GM18498 (cell line): ENCODE results near the gene CLEC19A.
"Not testable (repeated sequence)": the region's sequence is repeated elsewhere in the genome, so short reads cannot be mapped to it uniquely, and the experiment has no call there.

Experiments
- ATAC-seq: cut with Tn5 transposase; IDR thresholded peaks from one replicate; pipeline ENCODE4 v1.9.1; 2021; ENCODE audit warnings: mild to moderate bottlenecking, moderate library complexity; ENCODE audit not compliant: unreplicated experiment

CLEC19A gene

GRCh38 chr16:19321186-19321585, 35.7 kb downstream of the CLEC19A start:
- ATAC-seq: not testable (repeated sequence)

DNA sequence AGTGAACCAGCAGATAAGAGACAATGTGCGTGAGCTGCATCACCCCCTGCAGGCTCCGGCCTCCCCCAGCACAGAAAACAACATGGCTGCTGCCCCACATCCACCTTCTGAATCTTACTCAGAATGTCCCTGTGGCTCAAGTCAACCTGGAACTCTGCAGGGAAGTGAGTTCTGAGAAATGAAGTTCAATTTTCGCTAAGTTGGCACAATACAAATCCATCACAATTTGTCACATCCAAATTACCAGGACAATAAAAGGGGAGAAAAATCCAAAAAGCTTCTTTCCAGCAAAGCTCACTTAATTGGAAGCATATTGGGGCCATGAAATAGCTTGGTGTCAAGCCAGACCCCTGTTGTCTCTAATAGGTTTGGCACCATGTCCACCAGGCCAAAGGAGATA, 38.1 kb downstream of the CLEC19A start:
- ATAC-seq: no peak

DNA sequence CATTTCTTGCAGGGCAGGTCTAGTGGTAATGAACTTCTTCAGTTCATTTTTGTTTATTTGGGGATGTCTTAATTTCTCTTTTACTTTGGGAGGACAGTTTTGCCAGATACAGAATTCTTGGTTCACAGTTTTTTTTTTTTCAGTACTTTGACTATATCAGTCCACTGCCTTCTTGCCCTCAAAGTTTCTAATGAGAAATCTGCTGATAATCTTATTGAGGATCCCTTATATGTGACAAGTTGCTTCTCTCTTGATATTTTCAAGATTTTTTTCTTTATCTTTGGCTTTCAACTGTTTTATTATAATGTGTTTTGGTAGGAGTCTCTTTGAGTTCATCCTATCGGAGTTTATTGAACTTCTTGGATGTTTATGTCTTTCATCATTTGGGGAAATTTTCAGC, 42.8 kb downstream of the CLEC19A start:
- ATAC-seq: no peak

DNA sequence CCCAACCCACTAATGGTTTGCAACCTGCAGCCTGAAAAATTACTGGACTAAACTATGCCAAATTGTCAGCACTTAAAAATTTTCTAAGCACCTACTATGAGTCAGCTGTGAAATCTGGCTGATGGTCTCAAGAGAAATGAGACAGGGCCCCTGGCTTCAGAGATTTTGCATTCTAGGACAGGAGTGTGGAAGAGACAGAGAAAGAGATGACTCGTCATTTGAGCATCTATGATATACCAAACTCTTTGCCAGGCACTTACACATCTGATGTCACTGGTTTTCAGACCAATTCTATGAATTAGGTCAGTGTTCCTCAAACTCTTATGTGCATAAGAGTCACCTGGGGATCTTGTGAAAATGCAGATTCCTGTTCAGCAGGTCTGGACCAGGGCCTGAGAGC, 44.4 kb downstream of the CLEC19A start:
- no peak for ATAC-seq

DNA sequence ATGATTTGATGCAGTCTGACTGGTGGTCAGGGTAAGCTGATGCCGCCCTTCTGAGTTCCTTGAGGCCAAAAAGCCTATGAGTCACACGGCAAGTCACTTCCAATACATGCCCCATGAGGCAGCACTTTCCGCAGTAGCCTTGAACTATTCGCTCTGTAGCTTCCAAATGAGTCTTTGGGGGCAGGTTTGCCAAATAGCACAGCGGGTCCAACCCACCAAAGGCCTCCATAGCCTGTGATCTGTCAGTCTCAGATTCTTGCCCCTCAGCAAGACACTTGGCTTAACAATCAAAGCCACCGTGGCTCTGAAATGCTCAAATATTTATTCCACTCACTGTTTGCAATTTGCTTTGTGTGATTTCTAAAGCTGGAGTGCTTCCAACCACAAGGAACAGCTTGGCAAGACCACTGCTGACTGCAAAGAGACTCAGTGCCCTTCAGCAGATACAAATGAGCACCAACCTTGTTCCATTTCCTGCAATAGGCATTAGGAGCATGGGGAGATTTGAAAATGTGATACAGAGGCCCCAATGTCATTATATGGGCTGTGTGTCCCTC, 45.4 kb downstream of the CLEC19A start:
- ATAC-seq: no peak

GRCh38 chr16:19331794-19332193, 46.3 kb downstream of the CLEC19A start:
- ATAC-seq: no peak

DNA sequence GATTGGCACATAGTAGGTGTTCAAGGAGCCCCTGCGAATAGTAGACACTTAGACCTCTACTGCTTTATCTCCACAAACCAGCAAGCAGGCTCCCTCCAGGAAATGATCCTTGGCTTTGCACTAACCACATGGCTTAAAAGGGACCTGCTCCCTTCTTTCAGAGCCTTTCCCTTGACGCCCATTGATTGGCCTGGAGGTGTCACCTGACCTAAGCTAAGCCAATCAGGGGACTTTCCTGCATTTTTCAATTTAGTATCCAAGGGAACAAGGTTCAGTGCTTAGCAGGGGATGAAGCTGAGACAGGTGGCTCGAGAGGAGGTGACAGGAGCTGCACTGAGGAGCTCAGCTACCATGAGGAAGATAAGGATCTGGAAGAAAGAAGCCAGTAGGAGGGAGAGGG, 52.8 kb downstream of the CLEC19A start:
- ATAC-seq: no peak

- ATAC-seq: no peak
Observed at GRCh38 chr16:19344224-19344801, 58.8 kb downstream of the CLEC19A start.

DNA sequence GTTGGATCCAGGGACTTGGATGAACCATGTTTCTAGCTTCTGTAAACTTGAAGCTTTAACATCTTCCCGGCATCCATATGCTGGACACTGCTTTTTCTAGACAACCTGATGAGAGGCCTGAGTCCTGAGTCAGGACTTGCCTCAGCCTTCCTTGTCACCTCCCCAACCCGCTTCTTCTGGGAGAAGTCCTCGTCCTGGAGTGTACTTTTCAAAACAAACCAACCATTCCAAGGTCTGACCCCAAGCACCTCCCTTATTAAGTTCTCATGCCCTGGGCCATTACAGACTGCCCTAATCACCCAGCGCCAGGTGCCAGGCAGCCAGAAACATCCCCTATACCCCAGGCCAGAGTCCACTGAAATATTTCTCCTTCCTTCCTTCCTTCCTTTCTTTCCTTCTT, 59.4 kb downstream of the CLEC19A start:
- no peak for ATAC-seq

DNA sequence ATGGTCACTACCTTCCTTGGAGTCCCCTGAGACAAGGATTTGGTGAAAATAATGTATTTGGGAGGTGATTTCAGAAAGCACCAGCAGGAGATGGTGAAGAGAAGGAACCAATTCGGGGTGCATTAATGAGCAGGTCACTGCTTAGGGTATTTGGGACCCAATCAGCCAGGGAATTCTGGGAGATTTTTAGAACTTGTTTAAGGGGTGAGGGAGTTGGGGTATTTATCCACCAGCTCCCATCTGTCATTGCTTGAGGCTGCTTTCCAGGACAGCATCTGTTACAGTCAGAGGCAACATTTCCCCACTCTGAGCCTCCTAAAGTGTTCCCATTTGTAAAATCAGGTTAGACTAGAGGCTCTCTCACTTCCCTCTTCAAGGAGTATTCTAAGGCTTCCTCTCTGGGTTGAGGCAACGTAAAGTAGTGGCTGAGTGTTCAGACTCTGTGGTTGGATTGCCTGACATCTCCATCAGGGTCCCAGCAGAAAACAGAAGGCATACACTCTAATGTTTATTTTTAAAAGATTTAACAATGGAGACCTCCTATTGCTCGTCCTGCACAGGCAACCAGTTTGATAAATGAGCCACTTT, 60.9 kb downstream of the CLEC19A start:
- no peak for ATAC-seq

GRCh38 chr16:19348125-19348524, 62.6 kb downstream of the CLEC19A start:
- no peak for ATAC-seq

DNA sequence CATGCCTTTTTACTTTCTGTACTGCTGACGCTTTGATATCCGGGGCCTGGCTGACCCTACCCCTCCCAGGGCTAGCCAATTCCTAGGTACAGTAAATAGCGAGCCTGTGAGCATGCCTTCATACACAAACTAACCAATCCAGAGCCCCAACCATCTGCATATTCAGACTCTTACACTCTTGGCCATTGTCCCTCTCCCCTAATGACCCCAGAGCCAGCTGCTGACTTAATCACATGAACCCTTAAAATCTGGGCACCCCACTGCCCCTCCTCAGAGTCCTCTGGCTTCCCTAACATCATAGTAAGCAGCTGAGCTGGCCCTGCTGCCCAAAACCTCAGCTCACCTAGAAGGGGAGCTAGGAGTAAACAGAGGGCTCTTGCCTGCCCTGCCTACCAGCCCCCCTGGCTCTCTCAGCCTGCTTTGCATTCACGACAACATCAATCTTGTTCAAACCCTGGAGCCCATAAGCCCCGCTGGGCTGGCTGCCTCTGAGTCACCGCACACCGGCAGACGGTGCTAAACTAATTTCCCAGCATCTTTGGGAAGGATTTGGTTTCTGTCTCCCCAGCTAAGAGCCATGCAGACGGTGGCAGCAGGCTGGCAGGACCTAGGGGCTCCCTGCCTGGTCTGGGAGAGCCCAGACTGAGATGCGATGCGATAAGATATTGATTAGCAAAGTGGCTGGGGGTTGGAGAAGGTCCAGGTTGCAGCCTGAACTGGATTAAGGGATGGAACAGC, 63.2 kb downstream of the CLEC19A start:
- no peak for ATAC-seq

- no peak for ATAC-seq
Observed at GRCh38 chr16:19354371-19354770, 68.8 kb downstream of the CLEC19A start.

DNA sequence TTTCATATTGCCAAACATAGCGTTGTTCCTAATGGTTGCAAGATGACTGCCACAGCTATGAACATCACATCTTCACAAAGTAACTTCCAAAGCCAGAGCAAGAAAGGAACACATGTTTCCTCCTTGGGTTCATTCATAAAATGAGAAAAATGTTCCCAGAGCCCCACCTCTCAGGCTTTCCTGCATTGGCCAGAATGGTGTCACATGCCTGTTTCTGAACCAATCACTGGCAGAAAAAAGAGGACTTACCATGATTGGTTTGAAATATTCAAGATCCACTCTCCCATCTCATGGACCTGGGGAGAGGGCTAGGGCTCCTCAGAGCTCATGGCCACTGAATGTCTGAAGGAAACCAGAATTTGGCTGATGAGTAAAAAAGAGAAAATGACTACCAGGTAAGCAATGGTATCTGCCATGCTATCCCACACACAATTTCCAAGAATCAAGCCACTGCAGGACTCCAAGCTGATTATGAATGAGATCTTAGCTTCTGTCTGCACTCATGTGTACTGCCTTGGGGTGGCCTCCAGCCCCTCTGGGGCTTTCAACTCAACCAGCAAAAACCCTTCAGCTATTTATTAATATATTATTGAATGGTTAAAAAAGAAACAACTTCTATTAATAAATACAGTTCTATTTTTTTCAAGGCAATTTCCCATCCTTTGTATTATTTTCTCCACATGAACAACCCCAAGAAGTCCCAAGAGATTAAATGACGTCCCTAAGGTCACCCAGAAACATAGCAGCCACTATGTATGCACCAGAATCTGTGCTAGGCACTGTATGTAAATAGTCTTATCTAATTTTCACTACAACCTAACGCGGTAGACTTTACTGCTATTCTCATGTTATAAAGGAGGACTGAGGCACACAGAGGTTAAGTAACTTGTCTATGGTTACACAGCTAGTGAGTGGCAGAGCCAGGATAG, 70.8 kb downstream of the CLEC19A start:
- no peak for ATAC-seq

DNA sequence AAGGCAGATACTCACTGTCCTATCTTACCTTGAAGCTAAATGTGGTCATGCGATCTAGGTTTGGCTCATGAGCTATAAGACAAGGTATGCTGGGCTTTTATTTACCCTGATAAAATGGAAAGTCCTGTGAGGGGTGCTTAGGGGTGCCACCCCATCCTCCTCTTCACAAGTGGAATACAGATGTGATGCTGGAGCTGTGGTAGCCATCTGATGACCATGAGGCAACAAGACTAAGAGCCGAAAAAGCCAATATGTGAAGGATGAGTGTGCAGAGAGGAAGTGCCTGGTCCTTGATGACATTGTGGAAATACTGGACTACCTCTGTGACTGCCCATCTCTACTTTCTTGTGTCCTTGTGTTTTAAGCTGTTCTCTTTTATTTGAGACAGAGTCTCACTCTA, 74.0 kb downstream of the CLEC19A start:
- ATAC-seq: no peak
